ENCODE results near the gene KCNK3. TPM values are rescaled to one million over a fixed set of nuclear protein-coding genes. Genes with fewer than 3 reads are reported as not detected.

Gene KCNK3
- 0.52 TPM for polyA plus RNA-seq (2013, experiment 1 of 2)
- polyA plus RNA-seq (2013, experiment 2 of 2): 0.53 TPM

DNA sequence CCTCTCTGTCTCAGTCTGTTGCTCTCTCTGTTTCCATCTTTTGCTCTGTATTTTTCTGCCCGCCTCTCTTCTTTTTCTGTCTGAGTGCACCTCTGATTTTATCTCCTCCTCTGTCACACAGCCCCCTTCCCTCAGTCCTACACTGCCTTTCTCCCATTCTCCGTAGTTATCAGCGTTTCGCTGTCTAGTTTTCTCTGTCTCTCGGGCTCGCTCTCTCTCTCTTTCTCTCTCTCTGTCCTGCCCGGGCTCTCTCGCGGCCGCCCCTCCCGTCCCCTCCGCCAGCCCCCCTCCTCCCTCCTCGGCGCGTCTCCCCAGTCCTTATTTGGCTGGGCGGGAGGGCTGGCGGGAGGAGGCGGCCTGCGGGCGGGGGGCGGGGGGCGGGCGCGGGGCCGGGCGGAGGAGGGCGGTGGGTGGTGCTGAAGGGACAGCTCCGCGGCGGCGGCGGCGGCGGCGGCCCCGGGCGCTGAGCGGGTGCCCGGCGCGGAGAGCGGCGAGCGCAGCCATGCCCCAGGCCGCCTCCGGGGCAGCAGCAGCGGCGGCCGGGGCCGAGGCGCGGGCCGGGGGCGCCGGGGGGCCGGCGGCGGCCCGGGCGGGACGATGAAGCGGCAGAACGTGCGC lies at the start of gene KCNK3:
Gene KCNK3 (plus strand): TSS at position 444 of the 618 bp plus-strand sequence. CDS start 154 bp downstream, at position 598.
- Histone ChIP-seq H3K18ac (ENCODE audit: low read depth in 1 of 2, low read length in 2 of 2) (no peak within 1 kb of the TSS), H2BK15ac (ENCODE audit: low read depth, poor library complexity, severe bottlenecking) (peak within 1 kb of the TSS; percentile 48), H2BK120ac (ENCODE audit: low read depth, low read length) (no peak within 1 kb of the TSS), H3K4ac (ENCODE audit: low read depth in 1 of 2, low read length in 2 of 2) (no peak within 1 kb of the TSS), H3K14ac (ENCODE audit: low read length in 2 of 2) (no peak within 1 kb of the TSS), H3K23ac (ENCODE audit: low read length in 2 of 2) (peak within 1 kb of the TSS in 1 of 2 experiments; percentile 26), H4K8ac (ENCODE audit: low read length) (no peak within 1 kb of the TSS), H3K9me3 (ENCODE audit: control insufficient read depth, low read length) (no peaks in the 10 kb centered on the region), H4K91ac (ENCODE audit: low read length) (no peak within 1 kb of the TSS), H3K4me3 (ENCODE audit: insufficient read depth in 1 of 2, low read depth in 1 of 2, low read length in 2 of 2) (peak within 1 kb of the TSS; percentile 24 to 70), H3K27ac (ENCODE audit: low read length, poor library complexity, severe bottlenecking) (no peak within 1 kb of the TSS), H3K4me1 (ENCODE audit: control insufficient read depth, insufficient read depth, low read depth, low read length) (peaks cover 13% of the 10 kb centered on the region), H2AK5ac (ENCODE audit: low read length, severe bottlenecking) (no peak within 1 kb of the TSS), H3K4me2 (ENCODE audit: low read length, poor library complexity, severe bottlenecking) (peak within 1 kb of the TSS; percentile 75), H3K27me3 (ENCODE audit: control insufficient read depth in 1 of 2, insufficient read depth in 1 of 2, low read length in 2 of 2) (peaks cover 60 to 76% of the 10 kb centered on the region in 2 experiments), H3K79me1 (replicated peaks; ENCODE audit: low read length, poor library complexity, severe bottlenecking) (no peaks in the 10 kb centered on the region), H2BK5ac (ENCODE audit: low read depth, low read length, poor library complexity, severe bottlenecking) (no peak within 1 kb of the TSS), H2BK12ac (ENCODE audit: low read length in 2 of 2) (no peak within 1 kb of the TSS), H3K36me3 (ENCODE audit: control insufficient read depth in 1 of 2, insufficient read depth in 2 of 2, low read depth in 1 of 2, low read length in 2 of 2) (no peaks in the 10 kb centered on the region), H2AFZ (ENCODE audit: low read depth, low read length) (no peak within 1 kb of the TSS), H3K9ac (ENCODE audit: low read length) (no peak within 1 kb of the TSS)
- peak; percentile 50 for DNase-seq
- 2% methylated on average over 7 of the region's 64 CpGs for WGBS

DNA sequence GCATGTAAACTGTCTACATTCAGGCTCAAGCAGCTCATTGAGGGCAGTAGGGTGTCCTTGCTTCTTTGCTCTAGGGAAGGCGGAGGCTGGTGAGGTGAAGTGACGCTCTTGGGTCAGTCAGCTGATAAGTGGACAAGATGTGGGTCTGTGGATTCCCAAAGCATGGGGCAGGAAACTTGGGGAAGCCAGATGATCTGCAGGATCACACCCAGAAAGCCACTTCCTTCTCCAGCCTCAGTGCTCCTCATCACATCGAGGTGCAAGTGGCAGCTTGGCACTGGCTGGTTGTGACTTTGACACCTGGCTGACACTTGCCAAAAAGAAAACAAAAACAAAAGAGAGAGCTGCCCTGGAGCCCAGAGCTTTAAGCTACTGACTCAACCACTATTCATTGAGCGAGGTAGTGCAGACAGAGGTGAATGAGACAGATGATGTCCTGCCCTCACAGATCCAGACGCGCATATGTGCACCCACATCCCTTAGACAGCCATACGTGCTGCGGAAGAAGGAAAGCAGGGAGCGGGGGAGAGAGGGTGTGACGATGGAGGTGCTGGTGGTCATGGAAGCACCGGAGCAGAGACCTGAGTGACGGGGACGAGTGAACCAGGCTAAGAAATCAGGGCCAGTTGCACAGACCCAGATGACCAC lies 48.2 kb upstream of the KCNK3 start:
- no peak overlapping the region for H3K27ac ChIP-seq (ENCODE audit: low read length, poor library complexity, severe bottlenecking)
- 83% methylated on average over 12 of the region's 13 CpGs for WGBS
- no peak overlapping the region for H3K18ac ChIP-seq (ENCODE audit: low read depth in 1 of 2, low read length in 2 of 2)
- no peak overlapping the region for H2AK5ac ChIP-seq (ENCODE audit: low read length, severe bottlenecking)
- H3K4me1 ChIP-seq (ENCODE audit: control insufficient read depth, insufficient read depth, low read depth, low read length): peaks cover 4% of the 10 kb centered on the region
- H3K79me1 ChIP-seq (replicated peaks; ENCODE audit: low read length, poor library complexity, severe bottlenecking): no peaks in the 10 kb centered on the region
- no peak overlapping the region for H2AFZ ChIP-seq (ENCODE audit: low read depth, low read length)
- no peak overlapping the region for H2BK120ac ChIP-seq (ENCODE audit: low read depth, low read length)
- H3K14ac ChIP-seq (ENCODE audit: low read length in 2 of 2): no peak overlapping the region
- H4K91ac ChIP-seq (ENCODE audit: low read length): no peak overlapping the region
- no peak overlapping the region for H3K9ac ChIP-seq (ENCODE audit: low read length)
- H4K8ac ChIP-seq (ENCODE audit: low read length): no peak overlapping the region
- no peak for DNase-seq
- no peak overlapping the region for H2BK5ac ChIP-seq (ENCODE audit: low read depth, low read length, poor library complexity, severe bottlenecking)
- H3K36me3 ChIP-seq (ENCODE audit: control insufficient read depth in 1 of 2, insufficient read depth in 2 of 2, low read depth in 1 of 2, low read length in 2 of 2): no peaks in the 10 kb centered on the region
- peaks cover 71 to 74% of the 10 kb centered on the region in 2 experiments for H3K27me3 ChIP-seq (ENCODE audit: control insufficient read depth in 1 of 2, insufficient read depth in 1 of 2, low read length in 2 of 2)
- no peak overlapping the region for H3K4me3 ChIP-seq (ENCODE audit: insufficient read depth in 1 of 2, low read depth in 1 of 2, low read length in 2 of 2)
- H2BK12ac ChIP-seq (ENCODE audit: low read length in 2 of 2): peak overlapping the region in 1 of 2 experiments; percentile 45
- no peak overlapping the region for H3K4me2 ChIP-seq (ENCODE audit: low read length, poor library complexity, severe bottlenecking)
- H3K23ac ChIP-seq (ENCODE audit: low read length in 2 of 2): no peak overlapping the region
- no peak overlapping the region for H3K4ac ChIP-seq (ENCODE audit: low read depth in 1 of 2, low read length in 2 of 2)
- no peak overlapping the region for H2BK15ac ChIP-seq (ENCODE audit: low read depth, poor library complexity, severe bottlenecking)
- H3K9me3 ChIP-seq (ENCODE audit: control insufficient read depth, low read length): no peaks in the 10 kb centered on the region

DNA sequence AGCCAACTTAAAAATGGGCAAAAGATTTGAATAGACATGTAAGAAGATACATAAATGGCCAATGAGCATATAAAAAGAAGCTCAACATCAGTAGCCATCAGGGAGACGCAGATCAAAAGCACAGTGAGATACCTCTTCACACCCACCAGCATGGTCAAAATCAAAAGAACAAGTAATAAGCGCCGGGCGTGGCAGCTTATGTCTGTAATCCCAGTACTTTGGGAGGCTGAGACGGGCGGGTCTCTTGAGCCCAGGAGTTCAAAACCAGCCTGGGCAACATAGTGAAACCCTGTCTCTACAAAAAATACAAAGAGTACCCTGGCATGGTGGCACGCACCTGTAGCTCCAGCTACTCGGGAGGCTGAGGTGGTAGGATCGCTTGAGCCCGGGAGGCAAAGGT lies 46.8 kb upstream of the KCNK3 start:
- Histone ChIP-seq H4K8ac (ENCODE audit: low read length) (no peak overlapping the region), H2BK120ac (ENCODE audit: low read depth, low read length) (no peak overlapping the region), H2AK5ac (ENCODE audit: low read length, severe bottlenecking) (no peak overlapping the region), H3K79me1 (replicated peaks; ENCODE audit: low read length, poor library complexity, severe bottlenecking) (no peaks in the 10 kb centered on the region), H2BK5ac (ENCODE audit: low read depth, low read length, poor library complexity, severe bottlenecking) (no peak overlapping the region), H3K18ac (ENCODE audit: low read depth in 1 of 2, low read length in 2 of 2) (no peak overlapping the region), H3K4me2 (ENCODE audit: low read length, poor library complexity, severe bottlenecking) (no peak overlapping the region), H3K14ac (ENCODE audit: low read length in 2 of 2) (no peak overlapping the region), H3K27ac (ENCODE audit: low read length, poor library complexity, severe bottlenecking) (no peak overlapping the region), H3K36me3 (ENCODE audit: control insufficient read depth in 1 of 2, insufficient read depth in 2 of 2, low read depth in 1 of 2, low read length in 2 of 2) (no peaks in the 10 kb centered on the region), H2BK15ac (ENCODE audit: low read depth, poor library complexity, severe bottlenecking) (no peak overlapping the region), H3K9me3 (ENCODE audit: control insufficient read depth, low read length) (no peaks in the 10 kb centered on the region), H4K91ac (ENCODE audit: low read length) (no peak overlapping the region), H2BK12ac (ENCODE audit: low read length in 2 of 2) (no peak overlapping the region), H3K9ac (ENCODE audit: low read length) (no peak overlapping the region), H3K4me1 (ENCODE audit: control insufficient read depth, insufficient read depth, low read depth, low read length) (no peaks in the 10 kb centered on the region), H3K27me3 (ENCODE audit: control insufficient read depth in 1 of 2, insufficient read depth in 1 of 2, low read length in 2 of 2) (peaks cover 75 to 85% of the 10 kb centered on the region in 2 experiments), H3K23ac (ENCODE audit: low read length in 2 of 2) (no peak overlapping the region), H3K4ac (ENCODE audit: low read depth in 1 of 2, low read length in 2 of 2) (no peak overlapping the region), H2AFZ (ENCODE audit: low read depth, low read length) (no peak overlapping the region), H3K4me3 (ENCODE audit: insufficient read depth in 1 of 2, low read depth in 1 of 2, low read length in 2 of 2) (no peak overlapping the region)
- DNase-seq: no peak
- WGBS: 87% methylated on average over 10 of the region's 10 CpGs

DNA sequence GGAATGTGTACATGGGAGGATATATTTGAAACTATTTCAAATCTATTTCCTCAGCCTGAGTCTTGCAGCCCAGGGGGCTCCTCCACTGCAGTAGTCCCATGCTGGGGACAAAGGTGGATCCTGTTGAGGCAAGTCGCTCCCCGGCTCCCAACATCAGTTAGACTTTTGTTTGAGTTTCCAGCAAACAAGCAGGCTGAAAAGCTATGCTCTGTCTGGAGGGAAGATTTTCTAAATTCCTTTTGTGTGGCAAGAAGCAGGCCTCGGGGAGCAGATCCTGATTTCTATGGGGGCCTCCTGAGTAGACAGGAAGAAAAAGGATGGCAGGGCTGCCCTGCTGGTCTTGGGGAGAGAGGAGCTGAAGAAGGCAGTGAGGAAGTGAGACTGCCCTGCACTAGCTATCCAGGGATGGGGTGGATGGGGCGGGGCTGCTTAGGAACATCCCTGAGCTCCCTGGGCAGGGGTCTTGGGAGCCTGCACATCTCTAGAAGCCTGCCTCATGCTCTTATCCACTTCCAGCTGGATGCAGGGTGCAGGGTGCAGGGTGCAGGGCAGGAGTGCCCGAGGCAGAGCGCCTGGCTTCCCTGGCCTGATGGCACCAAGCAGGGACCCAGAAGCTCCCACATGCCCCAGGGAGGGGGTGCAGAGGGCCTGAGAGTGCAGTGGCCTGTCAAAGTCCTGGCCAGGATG lies 45.4 kb upstream of the KCNK3 start:
- H4K8ac ChIP-seq (ENCODE audit: low read length): no peak overlapping the region
- H3K27ac ChIP-seq (ENCODE audit: low read length, poor library complexity, severe bottlenecking): no peak overlapping the region
- 76% methylated on average over 6 of the region's 6 CpGs for WGBS
- peak overlapping the region in 1 of 2 experiments; percentile 35 for H3K14ac ChIP-seq (ENCODE audit: low read length in 2 of 2)
- H3K4me3 ChIP-seq (ENCODE audit: insufficient read depth in 1 of 2, low read depth in 1 of 2, low read length in 2 of 2): no peak overlapping the region
- H2BK15ac ChIP-seq (ENCODE audit: low read depth, poor library complexity, severe bottlenecking): peak overlapping the region; percentile 44
- H2BK12ac ChIP-seq (ENCODE audit: low read length in 2 of 2): no peak overlapping the region
- no peak overlapping the region for H3K9ac ChIP-seq (ENCODE audit: low read length)
- no peak overlapping the region for H2AK5ac ChIP-seq (ENCODE audit: low read length, severe bottlenecking)
- no peak overlapping the region for H2BK5ac ChIP-seq (ENCODE audit: low read depth, low read length, poor library complexity, severe bottlenecking)
- H3K79me1 ChIP-seq (replicated peaks; ENCODE audit: low read length, poor library complexity, severe bottlenecking): no peaks in the 10 kb centered on the region
- H2AFZ ChIP-seq (ENCODE audit: low read depth, low read length): no peak overlapping the region
- no peak overlapping the region for H3K4me2 ChIP-seq (ENCODE audit: low read length, poor library complexity, severe bottlenecking)
- no peaks in the 10 kb centered on the region for H3K36me3 ChIP-seq (ENCODE audit: control insufficient read depth in 1 of 2, insufficient read depth in 2 of 2, low read depth in 1 of 2, low read length in 2 of 2)
- H3K4me1 ChIP-seq (ENCODE audit: control insufficient read depth, insufficient read depth, low read depth, low read length): no peaks in the 10 kb centered on the region
- H3K18ac ChIP-seq (ENCODE audit: low read depth in 1 of 2, low read length in 2 of 2): no peak overlapping the region
- H3K4ac ChIP-seq (ENCODE audit: low read depth in 1 of 2, low read length in 2 of 2): no peak overlapping the region
- H2BK120ac ChIP-seq (ENCODE audit: low read depth, low read length): no peak overlapping the region
- H3K23ac ChIP-seq (ENCODE audit: low read length in 2 of 2): no peak overlapping the region
- H3K9me3 ChIP-seq (ENCODE audit: control insufficient read depth, low read length): no peaks in the 10 kb centered on the region
- DNase-seq: no peak
- peaks cover 75 to 76% of the 10 kb centered on the region in 2 experiments for H3K27me3 ChIP-seq (ENCODE audit: control insufficient read depth in 1 of 2, insufficient read depth in 1 of 2, low read length in 2 of 2)
- H4K91ac ChIP-seq (ENCODE audit: low read length): peak overlapping the region; percentile 40

Measured in mesenchymal stem cell (in vitro differentiated cells and primary cell).